ENCODE results near the gene CCDC171.

- TF ChIP-seq REST (IDR thresholded peaks at IDR 0.05; ENCODE audit: low read depth) = no peak
- no peak for TF ChIP-seq EZH2phosphoT487 (IDR thresholded peaks at IDR 0.05; ENCODE audit: borderline replicate concordance)
- no peak for TF ChIP-seq CTCF (IDR thresholded peaks at IDR 0.05 in 2 of 3, conservative IDR thresholded peaks at IDR 0.05 in 1 of 3; ENCODE audit: borderline replicate concordance in 1 of 3, insufficient read depth in 1 of 3, low read depth in 2 of 3, low read length in 2 of 3)
- no peak for TF ChIP-seq ZNF274 (IDR thresholded peaks at IDR 0.05; ENCODE audit: low read depth, low read length)
- no peak for TF ChIP-seq EZH2 (IDR thresholded peaks at IDR 0.05)
- TF ChIP-seq POLR2A (IDR thresholded peaks at IDR 0.05; ENCODE audit: borderline replicate concordance, extremely low read depth, insufficient read depth, insufficient read length) = no peak
- TF ChIP-seq ZBTB33 (IDR thresholded peaks at IDR 0.05; ENCODE audit: extremely low read depth, insufficient replicate concordance, low read length) = no peak
- no peak for TF ChIP-seq RAD21 (IDR thresholded peaks at IDR 0.05; ENCODE audit: low read depth)
Observed at GRCh38 chr9:15959663-15960062, 406.8 kb downstream of the CCDC171 start.
